ENCODE data around the gene DNAJB12.
A peak's percentile ranks its signal among the peaks of the same experiment; 100 is the strongest.
"Not testable (repeated sequence)": the region's sequence is repeated elsewhere in the genome, so short reads cannot be mapped to it uniquely, and the experiment has no call there.

DNAJB12 gene

GRCh38 chr10:72355214-72355555 is 466 bp upstream of the DNAJB12 start:
- no peak for TF ChIP-seq CTCF (IDR thresholded peaks at IDR 0.05; ENCODE audit: low read depth, low read length)
- DNase-seq (ENCODE audit: low read depth in 2 of 2): no peak
- peak overlapping the region; percentile 86 to 99 for H3K4me3 ChIP-seq (replicated peaks in 1 of 2; ENCODE audit: low read depth in 2 of 2, low read length in 2 of 2)

- peak overlapping the region; percentile 86 to 99 for H3K4me3 ChIP-seq (replicated peaks in 1 of 2; ENCODE audit: low read depth in 2 of 2, low read length in 2 of 2)
- peak; percentile 35 to 38 for DNase-seq (ENCODE audit: low read depth in 2 of 2)
- no peak for TF ChIP-seq CTCF (IDR thresholded peaks at IDR 0.05; ENCODE audit: low read depth, low read length)
These were observed 759 bp downstream of the DNAJB12 start for GRCh38 chr10:72353965-72354355.

GRCh38 chr10:72353028-72353964 is 1.4 kb downstream of the DNAJB12 start:
- TF ChIP-seq CTCF (IDR thresholded peaks at IDR 0.05; ENCODE audit: low read depth, low read length): no peak
- peak; percentile 39 to 48 for DNase-seq (ENCODE audit: low read depth in 2 of 2)
- peak overlapping the region; percentile 86 to 99 for H3K4me3 ChIP-seq (replicated peaks in 1 of 2; ENCODE audit: low read depth in 2 of 2, low read length in 2 of 2)

- no peak overlapping the region for H3K4me3 ChIP-seq (replicated peaks in 1 of 2; ENCODE audit: low read depth in 2 of 2, low read length in 2 of 2)
- no peak for DNase-seq (ENCODE audit: low read depth in 2 of 2)
- no peak for TF ChIP-seq CTCF (IDR thresholded peaks at IDR 0.05; ENCODE audit: low read depth, low read length)
These were observed 3.2 kb downstream of the DNAJB12 start for GRCh38 chr10:72351479-72351878.

GRCh38 chr10:72349438-72349837 is 5.3 kb downstream of the DNAJB12 start:
- no peak overlapping the region for H3K4me3 ChIP-seq (replicated peaks in 1 of 2; ENCODE audit: low read depth in 2 of 2, low read length in 2 of 2)
- no peak for DNase-seq (ENCODE audit: low read depth in 2 of 2)
- TF ChIP-seq CTCF (IDR thresholded peaks at IDR 0.05; ENCODE audit: low read depth, low read length): no peak

GRCh38 chr10:72348282-72348681 is 6.4 kb downstream of the DNAJB12 start:
- no peak for DNase-seq (ENCODE audit: low read depth in 2 of 2)
- H3K4me3 ChIP-seq (replicated peaks in 1 of 2; ENCODE audit: low read depth in 2 of 2, low read length in 2 of 2): no peak overlapping the region
- no peak for TF ChIP-seq CTCF (IDR thresholded peaks at IDR 0.05; ENCODE audit: low read depth, low read length)

- H3K4me3 ChIP-seq (replicated peaks in 1 of 2; ENCODE audit: low read depth in 2 of 2, low read length in 2 of 2); DNase-seq (ENCODE audit: low read depth in 2 of 2): not testable (repeated sequence)
These were observed 8.6 kb downstream of the DNAJB12 start for GRCh38 chr10:72346117-72346516.
